Testis (tissue), 2 donors: ENCODE data around the gene OR2A25.

Experiments
- POLR2A ChIP-seq: fragments of 450-650 bp; IDR thresholded peaks from one replicate; pipeline ENCODE4 v1.6.1; 2017; ENCODE audit warnings: antibody characterized with exemption, mild to moderate bottlenecking, moderate library complexity
- TF ChIP-seq, protein P1 (sequence below), 3 experiments: fragments of 450-650 bp in 2 of 3; fragments of 200-600 bp in 1 of 3; sonication (generic) in 1 of 3; IDR thresholded peaks; one replicate each; pipeline ENCODE4 v1.5.1; 2016 to 2019; ENCODE audit warnings: antibody characterized with exemption in 3 of 3, mild to moderate bottlenecking in 2 of 3, moderate library complexity in 1 of 3

DNA sequence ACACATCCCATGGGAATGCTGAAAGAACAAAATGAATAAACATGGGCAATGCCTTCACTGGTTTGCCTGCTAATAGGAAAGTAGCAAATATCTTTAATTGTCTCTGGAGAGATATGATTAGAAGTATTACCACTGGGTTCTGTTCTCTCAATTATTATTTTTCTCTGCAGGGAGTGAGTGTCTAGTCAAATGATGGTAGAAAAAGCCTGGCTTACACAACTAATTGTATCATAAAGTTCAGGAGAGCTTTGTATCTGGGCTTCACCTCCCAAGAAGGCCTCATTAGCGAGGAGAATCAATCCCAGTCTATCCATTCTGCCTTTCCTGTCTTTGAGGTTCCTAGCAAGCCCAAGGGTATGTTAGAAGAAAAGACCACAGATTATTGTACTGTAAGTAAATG, 53.3 kb downstream of the OR2A25 start, which contains the start of gene OR2A14:
- TF ChIP-seq, protein P1, sequence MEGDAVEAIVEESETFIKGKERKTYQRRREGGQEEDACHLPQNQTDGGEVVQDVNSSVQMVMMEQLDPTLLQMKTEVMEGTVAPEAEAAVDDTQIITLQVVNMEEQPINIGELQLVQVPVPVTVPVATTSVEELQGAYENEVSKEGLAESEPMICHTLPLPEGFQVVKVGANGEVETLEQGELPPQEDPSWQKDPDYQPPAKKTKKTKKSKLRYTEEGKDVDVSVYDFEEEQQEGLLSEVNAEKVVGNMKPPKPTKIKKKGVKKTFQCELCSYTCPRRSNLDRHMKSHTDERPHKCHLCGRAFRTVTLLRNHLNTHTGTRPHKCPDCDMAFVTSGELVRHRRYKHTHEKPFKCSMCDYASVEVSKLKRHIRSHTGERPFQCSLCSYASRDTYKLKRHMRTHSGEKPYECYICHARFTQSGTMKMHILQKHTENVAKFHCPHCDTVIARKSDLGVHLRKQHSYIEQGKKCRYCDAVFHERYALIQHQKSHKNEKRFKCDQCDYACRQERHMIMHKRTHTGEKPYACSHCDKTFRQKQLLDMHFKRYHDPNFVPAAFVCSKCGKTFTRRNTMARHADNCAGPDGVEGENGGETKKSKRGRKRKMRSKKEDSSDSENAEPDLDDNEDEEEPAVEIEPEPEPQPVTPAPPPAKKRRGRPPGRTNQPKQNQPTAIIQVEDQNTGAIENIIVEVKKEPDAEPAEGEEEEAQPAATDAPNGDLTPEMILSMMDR (IDR thresholded peaks at IDR 0.05) = no peak
- TF ChIP-seq POLR2A = no peak
